ENCODE measurements around the gene EPHA1. TPM values are rescaled to one million over a fixed set of nuclear protein-coding genes. Genes with fewer than 3 reads are reported as not detected.
"Not testable (repeated sequence)": the region's sequence is repeated elsewhere in the genome, so short reads cannot be mapped to it uniquely, and the experiment has no call there.

The EPHA1 gene
- polyA plus RNA-seq, 3 donors, result 0.89 to 4.9 TPM; not detected in 1

DNA sequence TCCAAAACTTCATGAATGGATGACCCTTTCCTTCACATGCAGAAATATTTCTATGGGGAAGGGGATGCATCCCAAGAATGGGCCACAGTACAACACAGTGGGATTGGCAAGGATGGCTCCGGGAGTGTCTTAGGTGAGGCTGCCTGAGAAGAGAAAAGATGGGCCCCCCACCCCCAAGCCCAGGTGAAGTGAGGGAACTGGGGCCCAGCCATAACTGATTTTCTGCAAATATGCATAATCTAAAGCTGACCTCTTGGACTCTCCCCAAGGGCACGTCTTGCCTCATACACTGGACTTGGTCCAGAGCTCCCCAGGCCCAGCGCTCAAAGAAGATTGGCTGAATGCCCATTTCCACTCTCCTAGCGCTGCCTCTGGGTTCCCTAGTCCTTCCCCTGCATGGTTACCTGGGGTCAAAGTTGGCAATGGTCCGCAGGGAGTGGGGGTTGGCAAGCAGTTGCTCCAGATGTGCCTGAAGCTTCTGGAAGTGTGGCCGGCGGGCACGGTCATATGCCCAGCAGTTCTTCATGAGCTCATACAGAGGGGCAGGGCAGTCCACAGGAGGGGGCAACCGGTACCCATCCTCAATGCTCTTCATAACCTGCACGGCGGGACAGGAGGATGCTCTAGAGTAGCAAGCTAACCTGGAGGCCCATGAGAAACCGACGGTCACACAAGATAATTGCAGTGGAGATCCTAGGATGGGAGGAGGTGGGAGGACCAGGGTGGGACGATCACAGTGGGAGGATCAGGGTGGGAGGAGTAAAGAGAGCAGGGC is 15.2 kb downstream of the EPHA1 start:
- H3K27ac ChIP-seq (ENCODE audit: low read depth, low read length), result no peak overlapping the region
- WGBS, 3 donors, result 71 to 72% (median 71%) methylated on average over 14 of the region's 14 CpGs

DNA sequence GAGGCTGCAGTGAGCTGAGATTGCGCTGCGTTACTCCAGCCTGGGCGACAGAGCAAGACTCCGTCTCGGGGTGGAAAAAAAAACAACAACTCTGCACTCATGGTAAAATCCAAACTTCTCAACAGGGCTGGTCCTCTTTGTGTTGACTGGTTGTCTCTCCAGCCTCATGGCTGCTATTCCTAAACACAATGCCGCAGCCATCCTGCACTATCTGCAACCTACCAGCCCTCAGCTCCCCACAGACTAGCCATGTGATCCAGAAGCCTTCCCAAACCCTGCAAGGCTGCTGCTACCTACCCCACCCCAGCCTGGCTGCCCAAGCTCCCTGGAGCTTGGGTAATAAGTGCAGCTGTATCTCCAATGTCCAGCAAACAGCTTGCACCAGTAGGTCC is 15.8 kb downstream of the EPHA1 start:
- 92 to 97% (median 94%) methylated on average over 6 of the region's 6 CpGs for WGBS, 3 donors
- H3K27ac ChIP-seq (ENCODE audit: low read depth, low read length), result no peak overlapping the region

DNA sequence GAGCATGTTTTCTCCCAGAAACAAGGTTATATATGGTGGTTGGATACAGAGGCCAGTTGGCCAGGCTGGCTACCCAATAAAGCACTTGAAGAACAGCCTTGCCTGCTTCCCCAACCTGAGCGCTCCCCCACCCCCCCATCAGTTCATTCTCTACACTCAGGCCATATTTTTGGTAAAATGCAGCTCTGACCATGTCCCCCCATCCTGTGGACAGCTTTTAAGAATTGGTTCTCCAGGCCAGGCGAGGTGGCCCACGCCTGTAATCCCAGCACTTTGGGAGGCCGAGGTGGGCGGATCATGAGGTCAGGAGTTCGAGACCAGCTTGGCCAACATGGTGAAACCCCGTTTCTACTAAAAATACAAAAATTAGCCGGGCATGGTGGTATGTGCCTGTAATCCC is 16.2 kb downstream of the EPHA1 start:
- H3K27ac ChIP-seq (ENCODE audit: low read depth, low read length), result not testable (repeated sequence)

DNA sequence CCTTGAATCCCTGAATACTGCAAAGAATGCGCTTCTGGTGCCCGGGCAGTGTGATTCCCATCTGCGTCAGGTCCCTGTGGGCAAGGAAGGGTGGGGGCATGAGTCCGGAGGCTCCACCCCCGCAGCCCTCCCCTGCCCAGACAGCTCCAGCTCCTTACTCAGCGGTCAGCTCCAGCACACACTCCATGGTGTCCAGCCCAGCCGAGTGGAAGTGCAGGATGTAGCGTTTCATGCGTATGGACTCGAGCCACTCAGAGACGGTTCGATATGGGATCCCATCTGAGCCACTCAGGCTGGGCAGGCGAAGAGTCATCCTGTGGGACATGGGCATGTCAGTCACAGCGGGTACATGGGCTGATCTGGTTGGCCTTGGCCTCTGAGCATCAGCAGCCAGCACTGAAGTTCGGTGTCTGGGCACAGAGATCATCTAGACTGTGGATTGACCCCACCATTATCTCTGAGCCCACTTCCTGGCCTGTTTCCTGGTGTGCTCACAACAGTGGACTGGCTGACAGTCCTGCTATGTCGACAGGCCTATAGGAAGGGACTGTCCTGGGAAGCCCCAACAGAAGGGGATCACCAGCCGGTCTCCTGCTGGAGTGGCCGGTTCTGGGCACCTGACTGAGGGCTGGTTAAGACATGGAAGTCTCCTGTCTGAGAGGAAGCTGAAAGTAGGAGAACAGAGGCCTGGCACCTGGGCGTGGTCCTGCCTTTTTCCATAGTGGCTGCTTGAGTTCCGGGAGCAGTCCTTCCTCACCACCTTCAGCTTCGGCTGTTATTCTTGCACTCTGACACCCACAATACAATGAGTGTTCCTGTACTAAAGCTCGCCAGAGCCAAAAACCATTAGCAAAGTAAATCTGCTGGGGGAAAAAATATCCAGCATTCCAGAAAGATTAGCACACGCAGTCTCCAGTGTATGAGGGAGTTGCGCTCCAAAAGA is 16.9 kb downstream of the EPHA1 start:
- WGBS, 3 donors, result 32 to 72% (median 41%) methylated on average over 24 of the region's 24 CpGs
- peak overlapping the region; percentile 32 for H3K27ac ChIP-seq (ENCODE audit: low read depth, low read length)

More for the DNA sequence above, 16.2 kb downstream of the EPHA1 start:
- 75 to 87% (median 84%) methylated on average over 8 of the region's 8 CpGs for WGBS, 3 donors

DNA sequence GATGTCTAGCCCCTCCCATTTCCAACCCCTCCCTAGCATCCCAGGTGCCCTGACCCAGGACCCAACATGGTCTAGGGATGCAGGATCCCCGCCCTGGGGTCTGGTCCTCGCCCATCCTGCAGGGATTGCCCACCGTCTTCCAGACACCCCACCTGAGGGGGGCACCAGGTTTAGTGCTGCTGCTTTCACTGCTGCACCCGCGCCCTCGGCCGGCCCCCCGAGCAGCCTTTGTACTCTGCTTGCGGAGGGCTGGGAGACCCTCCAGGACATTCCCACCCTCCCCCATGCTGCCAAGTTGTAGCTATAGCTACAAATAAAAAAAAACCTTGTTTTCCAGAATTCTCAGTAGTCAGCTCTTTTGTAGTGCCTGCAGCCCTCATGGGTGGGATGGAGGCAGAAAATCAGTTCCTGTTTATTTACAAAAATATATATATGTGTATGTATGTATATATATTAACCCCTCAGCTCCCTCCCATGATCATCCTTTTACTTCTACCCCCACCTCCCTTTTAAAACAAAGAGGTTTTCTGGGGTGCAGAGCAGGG is 17.8 kb downstream of the EPHA1 start:
- no peak overlapping the region for H3K27ac ChIP-seq (ENCODE audit: low read depth, low read length)
- WGBS, 3 donors, result 76 to 85% (median 81%) methylated on average over 9 of the region's 9 CpGs

DNA sequence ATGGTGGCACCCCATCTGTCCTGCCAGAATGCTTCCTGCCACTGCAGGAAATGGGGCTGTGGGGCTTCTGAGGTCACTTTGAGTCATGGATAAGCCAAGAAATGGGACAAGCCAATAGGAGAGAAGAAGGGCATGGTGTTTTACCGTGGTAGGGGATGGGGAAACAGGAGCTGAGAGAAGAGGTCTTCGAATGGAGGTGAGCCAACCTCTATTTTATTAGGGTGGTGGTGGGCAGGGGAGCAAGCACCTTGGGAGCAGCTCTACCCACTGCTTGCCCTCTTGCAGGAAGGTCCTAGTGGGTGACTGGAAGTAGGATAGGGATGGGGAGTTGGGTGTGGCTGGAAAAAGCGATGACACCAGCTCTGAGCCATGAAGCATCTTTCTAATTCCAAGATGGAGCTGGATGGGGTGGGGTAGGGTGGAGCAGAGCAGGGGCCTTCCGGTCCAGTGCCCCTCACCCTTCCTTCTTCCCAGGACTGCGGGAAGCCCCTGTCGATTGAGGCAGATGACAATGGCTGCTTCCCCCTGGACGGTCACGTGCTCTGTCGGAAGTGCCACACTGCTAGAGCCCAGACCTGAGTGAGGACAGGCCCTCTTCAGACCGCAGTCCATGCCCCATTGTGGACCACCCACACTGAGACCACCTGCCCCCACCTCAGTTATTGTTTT is 18.4 kb downstream of the EPHA1 start:
- WGBS, 3 donors, result 85 to 89% (median 87%) methylated on average over 10 of the region's 10 CpGs

DNA sequence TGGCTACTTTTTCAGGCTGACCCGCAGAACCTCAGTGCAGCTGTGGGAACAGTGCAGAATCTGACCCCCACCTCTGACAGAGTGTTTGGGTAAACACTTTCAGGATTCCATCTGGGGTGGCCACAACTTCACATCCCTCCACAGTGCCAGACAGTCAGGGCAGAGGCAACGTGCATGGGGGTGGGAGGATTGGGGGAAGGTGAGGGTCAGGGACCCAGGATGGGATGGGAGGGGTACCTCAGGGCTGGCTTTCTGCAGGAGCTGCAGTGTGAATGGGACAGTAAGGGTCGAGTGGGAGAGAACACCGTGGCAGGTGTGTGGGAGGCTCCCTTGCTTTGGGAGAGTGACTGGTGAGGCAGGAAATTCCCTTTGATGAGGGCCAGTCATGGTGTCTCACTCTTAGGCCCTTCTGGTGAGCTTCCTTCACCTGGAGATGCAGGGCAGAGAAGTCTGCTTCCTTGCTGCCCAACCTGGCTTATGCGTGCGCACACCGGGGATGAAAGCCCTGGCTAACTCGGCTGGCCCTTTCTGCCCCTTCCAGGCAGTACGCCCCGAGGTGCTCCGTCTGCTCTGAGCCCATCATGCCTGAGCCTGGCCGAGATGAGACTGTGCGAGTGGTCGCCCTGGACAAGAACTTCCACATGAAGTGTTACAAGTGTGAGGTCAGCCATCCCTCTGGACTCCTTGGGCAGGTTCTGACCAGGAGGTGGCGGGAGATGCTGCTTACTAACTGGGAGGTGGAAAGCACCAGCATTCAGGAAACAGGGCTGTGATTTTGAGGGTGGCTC is 19.1 kb downstream of the EPHA1 start:
- 89 to 90% (median 89%) methylated on average over 15 of the region's 15 CpGs for WGBS, 3 donors
- H3K27ac ChIP-seq (ENCODE audit: low read depth, low read length), result no peak overlapping the region

More for the DNA sequence above, 18.4 kb downstream of the EPHA1 start:
- no peak overlapping the region for H3K27ac ChIP-seq (ENCODE audit: low read depth, low read length)

DNA sequence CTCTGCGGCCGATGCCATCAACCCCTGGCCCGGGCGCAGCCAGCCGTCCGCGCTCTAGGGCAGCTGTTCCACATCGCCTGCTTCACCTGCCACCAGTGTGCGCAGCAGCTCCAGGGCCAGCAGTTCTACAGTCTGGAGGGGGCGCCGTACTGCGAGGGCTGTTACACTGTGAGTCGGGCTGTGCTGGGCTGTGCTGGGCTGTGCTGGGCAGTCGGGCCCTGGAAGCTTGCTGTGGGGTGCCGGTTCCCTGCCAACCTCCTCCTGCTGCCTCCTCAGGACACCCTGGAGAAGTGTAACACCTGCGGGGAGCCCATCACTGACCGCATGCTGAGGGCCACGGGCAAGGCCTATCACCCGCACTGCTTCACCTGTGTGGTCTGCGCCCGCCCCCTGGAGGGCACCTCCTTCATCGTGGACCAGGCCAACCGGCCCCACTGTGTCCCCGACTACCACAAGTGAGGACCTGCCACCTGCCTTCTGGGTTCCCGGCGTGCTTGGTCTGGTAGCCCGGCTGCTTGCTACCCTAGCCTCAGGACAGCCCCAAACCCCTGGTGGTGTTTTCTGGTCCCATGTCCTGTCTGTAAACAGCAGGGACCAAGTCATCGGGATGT is 20.1 kb downstream of the EPHA1 start:
- 89 to 93% (median 92%) methylated on average over 26 to 28 of the region's 28 CpGs for WGBS, 3 donors

DNA sequence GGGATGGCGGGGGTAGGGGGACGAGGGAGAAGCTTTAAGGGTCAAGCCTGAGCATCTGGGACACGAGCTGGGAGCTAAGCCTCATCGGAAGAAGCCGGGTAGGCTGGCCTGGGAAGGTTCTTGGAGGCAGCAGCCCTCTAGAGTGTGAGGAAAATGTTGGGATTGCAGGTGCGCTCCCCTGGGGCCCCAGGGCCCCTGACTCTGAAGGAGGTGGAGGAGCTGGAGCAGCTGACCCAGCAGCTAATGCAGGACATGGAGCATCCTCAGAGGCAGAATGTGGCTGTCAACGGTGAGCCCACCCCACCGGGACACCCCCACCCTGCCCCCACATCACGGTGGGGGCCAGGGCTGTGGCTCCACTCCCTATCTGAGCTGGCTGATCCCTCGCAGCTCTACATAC is 20.6 kb downstream of the EPHA1 start:
- H3K27ac ChIP-seq (ENCODE audit: low read depth, low read length), result no peak overlapping the region
- 80 to 92% (median 85%) methylated on average over 9 to 10 of the region's 10 CpGs for WGBS, 3 donors

More for the DNA sequence above, 20.1 kb downstream of the EPHA1 start:
- no peak overlapping the region for H3K27ac ChIP-seq (ENCODE audit: low read depth, low read length)

DNA sequence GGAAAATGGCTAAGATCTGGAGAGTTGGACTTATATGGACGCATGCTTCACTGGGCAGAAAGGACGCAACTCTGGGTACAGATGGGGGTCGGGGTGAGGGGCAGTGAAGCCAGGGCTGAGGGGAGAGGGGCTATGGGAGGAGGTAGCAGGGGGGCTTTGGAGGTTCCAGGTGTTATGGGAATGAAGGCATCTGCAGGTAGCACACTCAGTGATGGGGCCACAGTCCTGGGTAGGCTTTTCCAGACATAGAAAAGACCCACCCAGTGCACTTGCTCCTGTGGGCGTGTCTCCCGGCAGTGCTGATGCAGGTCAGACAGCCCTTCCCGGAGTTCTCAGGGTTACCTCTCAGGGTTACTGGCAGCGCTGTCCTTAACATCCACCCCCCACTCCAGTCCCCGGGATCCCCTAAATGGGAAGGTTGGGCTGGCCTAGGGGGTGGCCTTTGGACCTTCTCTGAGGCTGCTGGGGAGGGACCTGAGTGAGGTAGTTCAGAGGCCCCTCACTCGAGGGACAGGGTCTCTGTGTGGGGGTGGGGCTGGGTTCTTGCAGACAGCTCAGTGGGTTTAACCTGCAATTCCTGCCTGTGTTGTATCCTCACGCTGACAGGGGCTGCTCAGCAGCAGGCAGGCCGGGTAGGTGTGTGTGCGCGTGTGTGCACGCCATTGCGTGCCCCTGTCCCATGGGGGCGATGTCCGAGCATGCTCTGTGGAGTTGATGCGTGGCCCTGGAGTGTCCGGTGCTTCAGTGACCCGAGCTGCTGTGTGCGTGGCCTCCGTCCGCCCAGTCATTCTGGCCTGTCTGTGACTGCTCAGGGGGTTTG is 21.3 kb downstream of the EPHA1 start:
- 86 to 87% (median 86%) methylated on average over 23 of the region's 23 CpGs for WGBS, 3 donors
- no peak overlapping the region for H3K27ac ChIP-seq (ENCODE audit: low read depth, low read length)

DNA sequence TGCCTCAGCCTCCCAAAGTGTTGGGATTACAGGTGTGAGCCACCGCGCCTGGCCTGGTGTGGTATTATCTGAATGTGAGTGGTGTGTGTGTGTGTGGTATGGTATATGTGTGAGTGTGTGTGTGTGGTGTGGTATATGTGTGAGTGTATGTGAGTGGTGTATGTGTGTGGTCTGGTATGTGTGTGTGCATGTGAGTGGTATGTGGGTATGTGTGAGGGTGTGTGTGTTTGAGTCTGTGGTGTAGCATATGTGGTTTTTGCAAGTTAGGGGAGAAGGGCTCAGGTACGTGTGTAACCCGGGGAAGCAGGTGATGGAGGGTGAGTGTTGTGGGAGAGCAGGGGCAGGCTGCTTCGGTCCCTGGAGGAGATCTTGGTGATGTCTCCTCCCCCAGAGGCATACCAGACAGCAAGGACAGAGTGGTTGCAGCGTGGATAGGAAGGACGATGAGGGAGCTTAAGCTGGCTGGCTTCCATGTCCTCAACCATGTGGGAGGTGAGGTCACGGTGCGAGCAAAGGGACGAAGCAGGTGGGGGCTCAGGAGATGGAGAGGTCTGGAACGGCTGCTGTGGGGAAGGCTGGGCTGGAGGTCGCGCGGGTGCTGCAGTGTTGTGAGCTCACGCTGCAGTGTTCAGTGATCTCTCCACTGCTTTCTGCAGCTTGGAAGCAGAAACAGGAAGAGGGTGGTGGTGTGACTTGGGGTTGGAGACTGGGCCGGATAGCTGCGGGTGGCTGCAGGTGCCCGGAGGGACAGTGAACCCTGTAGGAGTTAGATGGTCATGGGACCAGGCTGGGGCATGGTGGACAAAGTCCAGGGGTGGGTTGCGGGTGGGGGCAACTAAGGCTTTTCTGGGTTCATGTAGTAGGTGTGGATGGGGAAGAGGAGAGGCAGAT is 22.5 kb downstream of the EPHA1 start:
- no peak overlapping the region for H3K27ac ChIP-seq (ENCODE audit: low read depth, low read length)
- 28 to 68% (median 36%) methylated on average over 19 of the region's 19 CpGs for WGBS, 3 donors

DNA sequence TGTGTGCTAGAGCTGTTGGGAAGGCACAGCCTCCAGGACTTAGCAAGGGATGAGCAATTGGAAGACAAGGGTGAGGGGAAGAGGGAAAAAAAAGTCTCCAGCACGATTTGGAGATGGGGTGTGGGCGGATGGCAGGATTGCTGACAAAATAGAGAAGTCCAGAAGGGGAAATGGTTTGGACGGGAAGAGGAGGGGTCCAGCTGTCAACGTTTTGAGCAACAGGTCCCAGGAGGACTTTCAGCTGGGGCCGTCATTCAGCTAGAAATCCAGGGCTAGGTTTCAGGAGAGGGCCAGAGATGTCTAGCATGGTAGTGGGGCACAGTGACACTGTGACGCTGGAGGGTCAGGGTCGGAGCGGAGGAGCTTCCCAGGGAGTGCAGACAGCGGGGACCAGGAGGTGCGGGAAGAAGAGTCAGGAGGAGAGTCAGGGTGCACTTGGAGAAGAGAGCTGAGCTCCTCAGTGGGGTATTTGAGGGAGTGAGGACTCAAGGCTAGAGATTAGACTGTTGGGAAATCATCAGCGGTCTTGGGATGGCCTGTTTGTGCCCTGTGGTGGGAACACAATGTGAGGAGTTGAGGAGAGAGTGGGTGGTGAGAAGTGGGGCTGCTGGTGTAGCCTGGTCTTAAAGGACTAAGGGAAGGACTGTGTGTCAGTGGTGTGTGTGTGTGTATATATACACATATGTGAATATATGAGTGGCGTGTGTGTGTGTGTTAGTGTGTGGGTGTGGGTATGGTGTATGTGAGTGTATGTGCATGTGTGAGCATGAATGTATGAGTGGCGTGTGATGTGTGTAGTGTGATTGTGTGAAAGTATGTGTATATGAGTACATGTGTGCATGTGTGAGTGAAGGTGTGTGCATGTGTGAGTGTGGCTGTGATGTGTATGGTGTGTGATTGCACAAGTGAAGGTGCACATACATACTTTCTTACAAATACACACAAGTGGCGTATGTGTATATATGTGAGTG is 23.7 kb downstream of the EPHA1 start:
- H3K27ac ChIP-seq (ENCODE audit: low read depth, low read length), result no peak overlapping the region
- 43 to 75% (median 45%) methylated on average over 14 of the region's 14 CpGs for WGBS, 3 donors

DNA sequence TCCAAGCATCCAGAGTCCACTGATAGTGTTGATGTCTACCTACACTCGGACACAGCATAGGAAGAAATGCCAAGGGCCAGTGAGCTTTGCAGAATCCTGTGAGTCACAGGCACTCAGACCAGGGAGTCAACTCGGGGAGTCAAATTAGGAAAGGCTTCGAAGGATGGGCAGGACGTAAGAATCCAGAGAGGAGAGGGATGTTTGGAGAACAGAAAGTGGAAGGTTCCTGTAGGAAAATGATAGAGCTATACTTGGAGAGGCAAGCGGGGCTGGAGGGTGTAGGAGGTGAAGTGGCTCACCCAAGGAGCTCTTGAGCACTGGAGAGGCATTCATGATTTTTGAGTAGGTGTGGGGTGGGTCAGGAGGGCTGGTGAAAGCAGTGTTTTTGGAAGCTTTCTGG is 24.5 kb downstream of the EPHA1 start:
- 36 to 75% (median 39%) methylated on average over 5 of the region's 5 CpGs for WGBS, 3 donors
- H3K27ac ChIP-seq (ENCODE audit: low read depth, low read length), result no peak overlapping the region

DNA sequence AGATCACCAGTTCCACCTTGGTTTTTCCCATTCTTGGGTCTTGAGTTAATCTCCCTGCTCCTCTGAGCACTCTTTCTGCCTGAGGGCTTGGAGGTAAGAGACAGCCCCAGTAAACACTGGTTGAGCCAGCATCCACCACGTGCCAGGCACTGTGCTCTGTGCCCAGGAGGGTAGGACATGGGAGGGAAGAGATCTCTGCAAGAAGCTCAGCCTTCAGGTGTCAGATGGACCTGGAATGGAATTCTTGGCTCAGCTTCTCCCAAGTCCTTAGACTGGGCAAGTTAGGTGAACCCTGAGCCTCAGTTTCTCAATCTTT is 25.1 kb downstream of the EPHA1 start:
- no peak overlapping the region for H3K27ac ChIP-seq (ENCODE audit: low read depth, low read length)
- 63 to 92% (median 76%) methylated on average over 1 of the region's 1 CpG for WGBS, 3 donors

Measured in adipose tissue (tissue), 3 donors.